Right atrium auricular region (tissue), 2 donors: ENCODE results near the gene TMEM203. TPM values are rescaled to one million over a fixed set of nuclear protein-coding genes. Genes with fewer than 3 reads are reported as not detected.
A peak's percentile ranks its signal among the peaks of the same experiment; 100 is the strongest.

Experiments used
- DNase-seq: peaks from one replicate; pipeline ENCODE4 v3.0.0-alpha.2; 2019; ENCODE audit warnings: low spot score
- H3K27ac ChIP-seq, 2 donors: fragments of 200-600 bp; sonication (generic); 1 replicate in 1 of 2; 2 replicates in 1 of 2; pipeline ENCODE4 v1.5.1; 2016 to 2019
- H3K27me3 ChIP-seq, 2 donors: fragments of 200-600 bp; sonication (generic); one replicate each; pipeline versions ENCODE4 v1.5.1 to v1.6.0; 2017 to 2019
- H3K36me3 ChIP-seq: fragments of 200-600 bp; sonication (generic); one replicate; pipeline ENCODE4 v1.5.1; 2016
- H3K4me1 ChIP-seq, 2 donors: fragments of 200-600 bp; sonication (generic); one replicate each; pipeline versions ENCODE4 v1.5.1 to v1.6.0; 2017 to 2019
- H3K4me3 ChIP-seq, 2 donors: fragments of 200-600 bp; sonication (generic); 1 replicate in 1 of 2; 2 replicates in 1 of 2; pipeline ENCODE4 v1.5.1; 2017 to 2019; ENCODE audit warnings: mild to moderate bottlenecking in 1 of 2, moderate library complexity in 1 of 2
- H3K9me3 ChIP-seq, 2 donors: fragments of 200-600 bp; sonication (generic); one replicate each; pipeline ENCODE4 v1.5.1; 2019
- total RNA-seq, 2 donors: library from RNA; depleted of rRNA; stranded (reverse); fragments of >200 nt; gene quantifications; one replicate each; pipeline ENCODE4 v1.1.0, GENCODE V29; 2016
- TF ChIP-seq, protein P1 (sequence below), 2 donors: fragments of 200-600 bp; sonication (generic); IDR thresholded peaks; one replicate each; pipeline ENCODE4 v1.5.1; 2019; ENCODE audit warnings: antibody characterized with exemption in 2 of 2

The TMEM203 gene
- total RNA-seq, 2 donors from 2014 or later, result 31.4 to 33.9 TPM

GRCh38 chr9:137214620-137215019, 9.2 kb upstream of the TMEM203 start:
- no peak overlapping the region for H3K4me3 ChIP-seq
- TF ChIP-seq, protein P1, sequence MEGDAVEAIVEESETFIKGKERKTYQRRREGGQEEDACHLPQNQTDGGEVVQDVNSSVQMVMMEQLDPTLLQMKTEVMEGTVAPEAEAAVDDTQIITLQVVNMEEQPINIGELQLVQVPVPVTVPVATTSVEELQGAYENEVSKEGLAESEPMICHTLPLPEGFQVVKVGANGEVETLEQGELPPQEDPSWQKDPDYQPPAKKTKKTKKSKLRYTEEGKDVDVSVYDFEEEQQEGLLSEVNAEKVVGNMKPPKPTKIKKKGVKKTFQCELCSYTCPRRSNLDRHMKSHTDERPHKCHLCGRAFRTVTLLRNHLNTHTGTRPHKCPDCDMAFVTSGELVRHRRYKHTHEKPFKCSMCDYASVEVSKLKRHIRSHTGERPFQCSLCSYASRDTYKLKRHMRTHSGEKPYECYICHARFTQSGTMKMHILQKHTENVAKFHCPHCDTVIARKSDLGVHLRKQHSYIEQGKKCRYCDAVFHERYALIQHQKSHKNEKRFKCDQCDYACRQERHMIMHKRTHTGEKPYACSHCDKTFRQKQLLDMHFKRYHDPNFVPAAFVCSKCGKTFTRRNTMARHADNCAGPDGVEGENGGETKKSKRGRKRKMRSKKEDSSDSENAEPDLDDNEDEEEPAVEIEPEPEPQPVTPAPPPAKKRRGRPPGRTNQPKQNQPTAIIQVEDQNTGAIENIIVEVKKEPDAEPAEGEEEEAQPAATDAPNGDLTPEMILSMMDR (IDR thresholded peaks at IDR 0.05), result no peak
- H3K27me3 ChIP-seq, result no peaks in the 10 kb centered on the region
- no peaks in the 10 kb centered on the region for H3K36me3 ChIP-seq
- no peak overlapping the region for H3K27ac ChIP-seq
- H3K4me1 ChIP-seq, result peaks cover 0 to 25% of the 10 kb centered on the region in 2 donors
- no peaks in the 10 kb centered on the region for H3K9me3 ChIP-seq
- DNase-seq, result no peak

DNA sequence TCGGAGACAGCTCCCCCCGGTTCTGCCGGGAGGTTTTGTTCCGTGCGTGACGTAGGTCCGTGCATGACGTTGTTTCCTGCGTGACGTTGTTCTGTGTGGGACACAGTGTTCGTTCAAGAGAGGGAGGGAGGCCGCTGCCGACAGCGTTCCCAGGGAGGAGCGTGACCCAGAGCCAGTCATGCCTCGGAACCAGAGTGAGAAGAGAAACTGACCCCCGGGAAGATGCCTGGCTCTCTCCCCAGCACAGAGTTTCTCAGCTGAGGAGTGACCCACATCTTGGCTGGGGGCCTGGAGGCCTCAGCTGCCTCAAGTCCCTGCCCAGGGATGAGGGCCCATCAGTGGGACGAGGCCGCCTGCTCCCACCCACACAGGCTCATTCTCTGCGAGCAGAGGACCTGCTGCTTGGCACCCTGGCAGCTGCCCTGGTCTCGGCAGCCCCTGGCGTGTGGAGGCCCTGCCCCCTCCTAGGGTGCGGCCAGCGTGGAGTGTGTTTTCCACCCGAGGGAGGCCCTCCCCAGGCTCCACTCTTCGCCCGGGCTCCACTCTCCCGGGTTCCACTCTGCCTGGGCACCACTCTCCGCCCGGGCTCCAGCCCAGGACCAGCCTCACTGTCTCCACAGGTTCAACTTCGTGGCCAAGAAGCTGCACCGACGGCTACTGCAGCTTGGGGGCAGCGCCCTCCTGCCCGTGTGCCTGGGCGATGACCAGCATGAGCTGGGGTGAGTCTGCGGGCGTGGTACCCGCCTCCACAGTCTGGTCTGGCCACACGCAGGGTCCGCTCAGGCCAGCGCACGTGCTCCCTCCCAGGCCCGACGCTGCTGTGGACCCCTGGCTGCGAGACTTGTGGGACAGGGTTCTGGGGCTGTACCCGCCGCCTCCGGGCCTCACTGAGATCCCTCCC, 8.0 kb upstream of the TMEM203 start:
- Histone ChIP-seq H3K27ac (no peak overlapping the region), H3K4me1 (peaks cover 0 to 17% of the 10 kb centered on the region in 2 donors), H3K36me3 (no peaks in the 10 kb centered on the region), H3K27me3 (no peaks in the 10 kb centered on the region), H3K4me3 (no peak overlapping the region), H3K9me3 (no peaks in the 10 kb centered on the region)
- DNase-seq, result no peak
- TF ChIP-seq, protein P1 (IDR thresholded peaks at IDR 0.05), result no peak

GRCh38 chr9:137212520-137212919, 7.1 kb upstream of the TMEM203 start:
- Histone ChIP-seq H3K4me1 (peaks cover 0 to 9% of the 10 kb centered on the region in 2 donors), H3K4me3 (no peak overlapping the region), H3K27me3 (no peaks in the 10 kb centered on the region), H3K36me3 (no peaks in the 10 kb centered on the region), H3K9me3 (no peaks in the 10 kb centered on the region), H3K27ac (no peak overlapping the region)
- no peak for DNase-seq
- TF ChIP-seq, protein P1 (IDR thresholded peaks at IDR 0.05), result no peak

- Histone ChIP-seq H3K4me3 (no peak overlapping the region), H3K36me3 (no peaks in the 10 kb centered on the region), H3K27me3 (no peaks in the 10 kb centered on the region), H3K9me3 (no peaks in the 10 kb centered on the region), H3K4me1 (peaks cover 0 to 6% of the 10 kb centered on the region in 2 donors), H3K27ac (no peak overlapping the region)
- TF ChIP-seq, protein P1 (IDR thresholded peaks at IDR 0.05), result no peak
- DNase-seq, result no peak
These were observed 6.1 kb upstream of the TMEM203 start for GRCh38 chr9:137211532-137211931.

DNA sequence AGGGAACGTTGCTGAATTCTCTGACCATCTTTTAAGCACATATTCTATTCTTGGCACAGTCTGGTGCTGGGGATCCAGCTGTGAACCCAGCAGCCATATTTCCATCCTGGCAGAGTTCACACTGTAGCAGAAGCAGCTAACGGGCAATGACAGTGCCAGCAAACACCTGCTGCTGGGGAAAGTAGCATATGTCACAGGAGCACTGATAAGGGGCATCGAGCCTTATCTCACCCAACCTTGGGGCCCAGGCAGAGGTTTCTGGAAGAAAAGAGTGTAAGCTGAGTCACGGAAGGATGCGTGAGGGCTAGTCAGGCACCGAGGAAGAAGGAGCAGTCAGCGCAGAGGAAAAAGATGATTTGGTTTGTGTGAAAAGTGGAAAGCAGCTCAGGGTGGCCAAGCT, 1.2 kb upstream of the TMEM203 start:
- TF ChIP-seq, protein P1 (IDR thresholded peaks at IDR 0.05), result no peak
- Histone ChIP-seq H3K4me3 (peak overlapping the region in 1 of 2 donors; percentile 79), H3K4me1 (peaks cover 0 to 47% of the 10 kb centered on the region in 2 donors), H3K36me3 (no peaks in the 10 kb centered on the region), H3K9me3 (no peaks in the 10 kb centered on the region), H3K27me3 (no peaks in the 10 kb centered on the region), H3K27ac (no peak overlapping the region)
- no peak for DNase-seq
